HepG2 (cell line): Measurements from ENCODE around the gene FER1L5. TPM values are rescaled to one million over a fixed set of nuclear protein-coding genes. Genes with fewer than 3 reads are reported as not detected.

Experiments used
- ARID2 ChIP-seq: sonication (generic); formaldehyde crosslinking; IDR thresholded peaks from 2 replicates; pipeline ENCODE4 v1.8.1; 2022; ENCODE audit warnings: mild to moderate bottlenecking, missing genetic modification reagents, borderline replicate concordance
- DMAP1 ChIP-seq: IDR thresholded peaks from 2 replicates; pipeline ENCODE4 v1.6.1; 2016
- FOXA3 ChIP-seq: IDR thresholded peaks from 2 replicates; pipeline ENCODE4 v1.6.1; 2016; ENCODE audit warnings: missing genetic modification reagents, missing compliant biosample characterization
- HNRNPH1 ChIP-seq: fragments of 200-400 bp; formaldehyde crosslinking; optimal IDR thresholded peaks from 2 replicates; pipeline ENCODE3; 2017; ENCODE audit warnings: mild to moderate bottlenecking, low read depth, low read length
- MTA3 ChIP-seq: sonication (generic); formaldehyde crosslinking; IDR thresholded peaks from 2 replicates; pipeline ENCODE4 v1.4.0; 2020; ENCODE audit warnings: missing genetic modification reagents
- PRMT3 ChIP-seq: sonication (generic); formaldehyde crosslinking; IDR thresholded peaks from 2 replicates; pipeline ENCODE4 v1.8.1; 2022; ENCODE audit warnings: low read depth, mild to moderate bottlenecking, moderate library complexity, missing genetic modification reagents, borderline replicate concordance
- YEATS4 ChIP-seq: sonication (generic); formaldehyde crosslinking; IDR thresholded peaks from 2 replicates; pipeline ENCODE4 v1.4.0; 2020; ENCODE audit warnings: missing genetic modification reagents, borderline replicate concordance
- ZIK1 ChIP-seq: sonication (generic); formaldehyde crosslinking; IDR thresholded peaks from 2 replicates; pipeline ENCODE4 v1.5.0; 2020; ENCODE audit warnings: mild to moderate bottlenecking, low read depth, missing genetic modification reagents, borderline replicate concordance
- ZKSCAN1 ChIP-seq: fragments of 150-350 bp; IDR thresholded peaks from 2 replicates; pipeline ENCODE4 v1.6.1; 2014; ENCODE audit warnings: low read length
- ZNF205 ChIP-seq: IDR thresholded peaks from 2 replicates; pipeline ENCODE4 v1.6.1; 2018; ENCODE audit warnings: missing biosample characterization, missing genetic modification reagents
- ZNF724P ChIP-seq: sonication (generic); formaldehyde crosslinking; IDR thresholded peaks from 2 replicates; pipeline ENCODE4 v1.8.0; 2022; ENCODE audit warnings: missing genetic modification reagents, borderline replicate concordance
- ZNF773 ChIP-seq: sonication (generic); formaldehyde crosslinking; IDR thresholded peaks from 2 replicates; pipeline ENCODE4 v1.4.0; 2020; ENCODE audit warnings: missing genetic modification reagents, borderline replicate concordance
- ZNF781 ChIP-seq: sonication (generic); formaldehyde crosslinking; IDR thresholded peaks from 2 replicates; pipeline ENCODE4 v1.5.1; 2020; ENCODE audit warnings: borderline replicate concordance, mild to moderate bottlenecking, missing genetic modification reagents; ENCODE audit errors: not compliant biosample characterization
- polyA plus RNA-seq, 8 experiments: library from polyadenylated mRNA; depleted of rRNA in 3 of 8; stranded (reverse) in 7 of 8; unstranded in 1 of 8; fragments of >200 nt; fragmentation: Illumina TruSeq in 4 of 8; extraction: Trizol in 4 of 8; gene quantifications; 2 replicates each; pipeline versions ENCODE4 v1.2.1 to v1.2.3, GENCODE V29; 2011 to 2016; ENCODE audit warnings: low read depth in 4 of 8, missing spikeins in 1 of 8, mixed read lengths in 1 of 8; ENCODE audit not compliant: insufficient read depth in 1 of 8
- total RNA-seq, 5 experiments: library from RNA; depleted of rRNA; stranded (reverse); fragments of >200 nt; fragmentation: Illumina TruSeq; extraction: Trizol; gene quantifications; 2 replicates each; pipeline ENCODE4 v1.2.3, GENCODE V29; 2016; ENCODE audit warnings: low read depth in 1 of 5
- TF ChIP-seq, protein P1 (sequence below): sonication (generic); formaldehyde crosslinking; IDR thresholded peaks from 2 replicates; pipeline ENCODE4 v1.4.0; 2020; ENCODE audit warnings: low read depth, mild to moderate bottlenecking, missing genetic modification reagents
- TF ChIP-seq, protein P2 (sequence below): IDR thresholded peaks from 2 replicates; pipeline ENCODE4 v1.6.1; 2016
- TF ChIP-seq, protein P3 (sequence below): sonication (generic); formaldehyde crosslinking; IDR thresholded peaks from 2 replicates; pipeline ENCODE4 v1.4.0; 2020; ENCODE audit warnings: missing genetic modification reagents, low read depth, mild to moderate bottlenecking, borderline replicate concordance
- TF ChIP-seq, protein P4 (sequence below): sonication (generic); formaldehyde crosslinking; IDR thresholded peaks from 2 replicates; pipeline ENCODE4 v1.4.0; 2020; ENCODE audit warnings: mild to moderate bottlenecking, missing genetic modification reagents, borderline replicate concordance

The FER1L5 gene
- total and polyA plus RNA-seq, 2 of the 13 experiments (the other 11 are each of a cell fraction or from before 2014, with no cell fraction given), result 0.02 to 0.08 TPM

DNA sequence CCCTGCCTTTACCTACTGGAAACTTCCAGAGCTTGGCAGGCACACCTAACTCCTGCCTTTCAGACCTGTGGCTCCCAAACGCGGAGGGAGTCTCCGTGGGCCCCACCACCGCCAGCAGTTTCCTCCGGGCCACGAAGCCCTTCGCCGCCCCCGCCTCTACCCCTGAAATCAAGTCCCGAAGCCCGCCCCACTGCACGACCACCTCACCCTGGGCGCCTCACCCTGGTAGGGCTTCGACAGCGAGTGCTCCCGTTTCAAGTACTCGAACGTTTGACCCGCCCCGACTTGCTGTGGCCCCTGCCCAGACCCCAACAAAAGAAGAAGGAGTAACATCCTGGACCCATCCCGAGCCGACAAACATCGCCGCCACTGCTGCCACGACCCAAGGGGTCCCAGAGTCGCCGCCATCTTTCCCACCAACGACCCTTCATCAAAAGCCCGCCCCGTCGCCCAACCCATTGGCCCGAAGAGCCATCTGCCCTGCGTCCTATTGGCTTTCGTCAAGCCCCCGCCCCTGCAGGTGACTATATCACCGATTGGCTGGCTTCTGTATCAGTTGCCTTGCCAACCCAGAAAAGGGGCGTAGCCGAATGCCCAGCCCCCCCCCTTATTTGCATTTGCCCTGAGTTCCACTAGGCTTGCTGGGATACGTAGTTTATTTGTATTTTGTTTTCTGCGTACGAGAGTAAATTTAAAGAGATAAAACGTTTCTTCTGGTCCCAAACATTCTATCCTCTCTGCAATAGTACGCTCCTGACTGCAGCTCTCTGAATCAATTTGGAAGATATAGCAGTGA lies 97.3 kb downstream of the FER1L5 start, which contains the start of gene LMAN2L (continued):
- TF ChIP-seq, protein P1, sequence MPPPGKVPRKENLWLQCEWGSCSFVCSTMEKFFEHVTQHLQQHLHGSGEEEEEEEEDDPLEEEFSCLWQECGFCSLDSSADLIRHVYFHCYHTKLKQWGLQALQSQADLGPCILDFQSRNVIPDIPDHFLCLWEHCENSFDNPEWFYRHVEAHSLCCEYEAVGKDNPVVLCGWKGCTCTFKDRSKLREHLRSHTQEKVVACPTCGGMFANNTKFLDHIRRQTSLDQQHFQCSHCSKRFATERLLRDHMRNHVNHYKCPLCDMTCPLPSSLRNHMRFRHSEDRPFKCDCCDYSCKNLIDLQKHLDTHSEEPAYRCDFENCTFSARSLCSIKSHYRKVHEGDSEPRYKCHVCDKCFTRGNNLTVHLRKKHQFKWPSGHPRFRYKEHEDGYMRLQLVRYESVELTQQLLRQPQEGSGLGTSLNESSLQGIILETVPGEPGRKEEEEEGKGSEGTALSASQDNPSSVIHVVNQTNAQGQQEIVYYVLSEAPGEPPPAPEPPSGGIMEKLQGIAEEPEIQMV (CRISPR knock-in tag), result peak; percentile 74
- TF ChIP-seq ARID2 (CRISPR knock-in tag) (peak; percentile 77; the same call in 1 of the 2 replicates), YEATS4 (peak; percentile 83), MTA3 (no peak), PRMT3 (CRISPR knock-in tag) (no peak), FOXA3 (CRISPR knock-in tag) (peak; percentile 14; the same call in 1 of the 2 replicates), ZNF781 (CRISPR knock-in tag) (peak; percentile 73), ZIK1 (CRISPR knock-in tag) (0 out of 2 replicates have a peak, but pooled peaks have one; percentile 61), DMAP1 (CRISPR knock-in tag) (no peak), ZNF724P (CRISPR knock-in tag) (no peak), ZNF773 (CRISPR knock-in tag) (no peak), ZNF205 (no peak), ZKSCAN1 (no peak), HNRNPH1 (no peak)
- TF ChIP-seq, protein P2, sequence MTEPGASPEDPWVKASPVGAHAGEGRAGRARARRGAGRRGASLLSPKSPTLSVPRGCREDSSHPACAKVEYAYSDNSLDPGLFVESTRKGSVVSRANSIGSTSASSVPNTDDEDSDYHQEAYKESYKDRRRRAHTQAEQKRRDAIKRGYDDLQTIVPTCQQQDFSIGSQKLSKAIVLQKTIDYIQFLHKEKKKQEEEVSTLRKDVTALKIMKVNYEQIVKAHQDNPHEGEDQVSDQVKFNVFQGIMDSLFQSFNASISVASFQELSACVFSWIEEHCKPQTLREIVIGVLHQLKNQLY (CRISPR knock-in tag), result no peak
- TF ChIP-seq, protein P3, sequence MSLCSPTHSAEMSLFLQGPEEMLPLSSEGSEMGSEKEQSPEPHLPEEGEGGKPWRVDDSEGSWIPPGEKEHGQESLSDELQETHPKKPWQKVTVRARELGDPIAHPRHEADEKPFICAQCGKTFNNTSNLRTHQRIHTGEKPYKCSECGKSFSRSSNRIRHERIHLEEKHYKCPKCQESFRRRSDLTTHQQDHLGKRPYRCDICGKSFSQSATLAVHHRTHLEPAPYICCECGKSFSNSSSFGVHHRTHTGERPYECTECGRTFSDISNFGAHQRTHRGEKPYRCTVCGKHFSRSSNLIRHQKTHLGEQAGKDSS (CRISPR knock-in tag), result 0 out of 2 replicates have a peak, but pooled peaks have one; percentile 82
- TF ChIP-seq, protein P4, sequence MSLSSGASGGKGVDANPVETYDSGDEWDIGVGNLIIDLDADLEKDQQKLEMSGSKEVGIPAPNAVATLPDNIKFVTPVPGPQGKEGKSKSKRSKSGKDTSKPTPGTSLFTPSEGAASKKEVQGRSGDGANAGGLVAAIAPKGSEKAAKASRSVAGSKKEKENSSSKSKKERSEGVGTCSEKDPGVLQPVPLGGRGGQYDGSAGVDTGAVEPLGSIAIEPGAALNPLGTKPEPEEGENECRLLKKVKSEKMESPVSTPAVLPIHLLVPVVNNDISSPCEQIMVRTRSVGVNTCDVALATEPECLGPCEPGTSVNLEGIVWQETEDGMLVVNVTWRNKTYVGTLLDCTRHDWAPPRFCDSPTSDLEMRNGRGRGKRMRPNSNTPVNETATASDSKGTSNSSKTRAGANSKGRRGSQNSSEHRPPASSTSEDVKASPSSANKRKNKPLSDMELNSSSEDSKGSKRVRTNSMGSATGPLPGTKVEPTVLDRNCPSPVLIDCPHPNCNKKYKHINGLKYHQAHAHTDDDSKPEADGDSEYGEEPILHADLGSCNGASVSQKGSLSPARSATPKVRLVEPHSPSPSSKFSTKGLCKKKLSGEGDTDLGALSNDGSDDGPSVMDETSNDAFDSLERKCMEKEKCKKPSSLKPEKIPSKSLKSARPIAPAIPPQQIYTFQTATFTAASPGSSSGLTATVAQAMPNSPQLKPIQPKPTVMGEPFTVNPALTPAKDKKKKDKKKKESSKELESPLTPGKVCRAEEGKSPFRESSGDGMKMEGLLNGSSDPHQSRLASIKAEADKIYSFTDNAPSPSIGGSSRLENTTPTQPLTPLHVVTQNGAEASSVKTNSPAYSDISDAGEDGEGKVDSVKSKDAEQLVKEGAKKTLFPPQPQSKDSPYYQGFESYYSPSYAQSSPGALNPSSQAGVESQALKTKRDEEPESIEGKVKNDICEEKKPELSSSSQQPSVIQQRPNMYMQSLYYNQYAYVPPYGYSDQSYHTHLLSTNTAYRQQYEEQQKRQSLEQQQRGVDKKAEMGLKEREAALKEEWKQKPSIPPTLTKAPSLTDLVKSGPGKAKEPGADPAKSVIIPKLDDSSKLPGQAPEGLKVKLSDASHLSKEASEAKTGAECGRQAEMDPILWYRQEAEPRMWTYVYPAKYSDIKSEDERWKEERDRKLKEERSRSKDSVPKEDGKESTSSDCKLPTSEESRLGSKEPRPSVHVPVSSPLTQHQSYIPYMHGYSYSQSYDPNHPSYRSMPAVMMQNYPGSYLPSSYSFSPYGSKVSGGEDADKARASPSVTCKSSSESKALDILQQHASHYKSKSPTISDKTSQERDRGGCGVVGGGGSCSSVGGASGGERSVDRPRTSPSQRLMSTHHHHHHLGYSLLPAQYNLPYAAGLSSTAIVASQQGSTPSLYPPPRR (CRISPR knock-in tag), result peak; percentile 61; the same call in 1 of the 2 replicates
